HCT116 (cell line): ENCODE data around the gene AMT. TPM values are rescaled to one million over a fixed set of nuclear protein-coding genes. Genes with fewer than 3 reads are reported as not detected.

Experiments
- ATAC-seq: fragments of 200-7000 bp; cut with Tn5 transposase; 2 replicates; pipeline ENCODE4 v1.9.1; 2020; ENCODE audit warnings: mild to moderate bottlenecking, moderate library complexity
- Bru-seq: library from RNA; stranded (reverse); fragments of 400-500 nt; gene quantifications from one replicate; lab custom pipeline; 2021; lab: Mats Ljungman, UMichigan
- BruChase-seq, 2 experiments: library from RNA; stranded (reverse); fragments of 400-500 nt; gene quantifications; one replicate each; lab custom pipeline; 2021; lab: Mats Ljungman, UMichigan
- BruUV-seq: library from RNA; stranded (reverse); fragments of 400-500 nt; replicated peaks from 2 replicates; lab custom pipeline; 2021; lab: Mats Ljungman, UMichigan
- CTCF ChIA-PET: fragments of 300-600 bp; sonication (Branson Sonifier 250); formaldehyde crosslinking; loops from one replicate; lab custom pipeline; 2021; ENCODE audit warnings: antibody characterized with exemption; lab: Charles Lee
- POLR2A ChIA-PET: fragments of 300-600, 350-600 bp; sonication (Branson Sonifier 250); formaldehyde crosslinking; loops from one replicate; lab custom pipeline; 2021; ENCODE audit warnings: antibody characterized with exemption; lab: Charles Lee
- RAD21 ChIA-PET, 2 experiments: fragments of 300-600 bp; sonication (Branson Sonifier 250); formaldehyde crosslinking; loops; one replicate each; lab custom pipeline; 2023; ENCODE audit warnings: low total read pairs in 2 of 2; ENCODE audit not compliant: uncharacterized antibody in 2 of 2, unreplicated experiment in 2 of 2, low non-redundant PET in 1 of 2; lab: Charles Lee
- DNase-seq: peaks from one replicate; pipeline ENCODE4 v3.0.0-alpha.2; 2010; ENCODE audit warnings: low read depth, low spot score
- H2AFZ ChIP-seq: fragments of 200-600 bp; shearing (Covaris generic), sonication (generic); 2 replicates; pipeline ENCODE4 v1.6.1; 2017; ENCODE audit warnings: low read depth, mixed run types, mixed read lengths, antibody characterized with exemption, low read length; ENCODE audit not compliant: poor library complexity, severe bottlenecking
- H3K27ac ChIP-seq: 2 replicates; pipeline ENCODE4 v1.5.1; 2012; ENCODE audit warnings: low read depth, low read length
- H3K27me3 ChIP-seq: fragments of 200-600 bp; sonication (generic); 2 replicates; pipeline ENCODE4 v1.6.1; 2016; ENCODE audit warnings: mixed run types, low read length, mixed read lengths; ENCODE audit not compliant: insufficient read depth
- H3K36me3 ChIP-seq, 2 experiments: fragments of 200-500 bp in 1 of 2; fragments of 200-600 bp in 1 of 2; sonication (Bioruptor generic) in 1 of 2; sonication (generic) in 1 of 2; 2 replicates each; pipeline versions ENCODE4 v1.5.1 to v1.6.1; 2014 to 2016; ENCODE audit warnings: low read length in 2 of 2, inconsistent platforms in 1 of 2, mixed read lengths in 1 of 2, mixed run types in 1 of 2; ENCODE audit not compliant: insufficient read depth in 2 of 2, control insufficient read depth in 1 of 2
- H3K4me1 ChIP-seq, 2 experiments: fragments of 200-600 bp in 1 of 2; sonication (generic) in 1 of 2; 2 replicates each; pipeline versions ENCODE4 v1.5.1 to v1.6.1; 2012 to 2017; ENCODE audit warnings: low read length in 2 of 2, inconsistent platforms in 1 of 2, mild to moderate bottlenecking in 1 of 2, mixed read lengths in 1 of 2, mixed run types in 1 of 2, moderate library complexity in 1 of 2; ENCODE audit not compliant: insufficient read depth in 2 of 2, control insufficient read depth in 1 of 2
- H3K4me2 ChIP-seq: fragments of 200-600 bp; sonication (generic); 2 replicates; pipeline ENCODE4 v1.6.1; 2017; ENCODE audit warnings: mixed run types, low read length, mixed read lengths
- H3K4me3 ChIP-seq, 2 experiments: fragments of 200-600 bp in 1 of 2; sonication (generic) in 1 of 2; replicated peaks in 1 of 2; 2 replicates each; pipeline ENCODE4 v1.5.1; 2011 to 2016; ENCODE audit warnings: low read length in 2 of 2, control low read depth in 1 of 2, low read depth in 1 of 2, mild to moderate bottlenecking in 1 of 2, mixed read lengths in 1 of 2, mixed run types in 1 of 2
- H3K79me2 ChIP-seq: fragments of 200-600 bp; sonication (generic); 2 replicates; pipeline ENCODE4 v1.6.1; 2017; ENCODE audit warnings: mild to moderate bottlenecking, mixed run types, low read length, moderate library complexity, mixed read lengths; ENCODE audit not compliant: insufficient read depth
- H3K9ac ChIP-seq: fragments of 200-600 bp; sonication (generic); 2 replicates; pipeline ENCODE4 v1.6.1; 2016; ENCODE audit warnings: low read length, mixed read lengths
- H3K9me2 ChIP-seq: fragments of 200-600 bp; sonication (generic), shearing (Covaris generic); 2 replicates; pipeline ENCODE4 v1.6.1; 2017; ENCODE audit warnings: mixed run types, mild to moderate bottlenecking, moderate library complexity; ENCODE audit not compliant: insufficient read depth
- H3K9me3 ChIP-seq, 2 experiments: fragments of 200-500 bp in 1 of 2; fragments of 200-600 bp in 1 of 2; sonication (Bioruptor generic) in 1 of 2; sonication (generic) in 1 of 2; 2 replicates each; pipeline ENCODE4 v1.6.1; 2014 to 2017; ENCODE audit warnings: low read length in 2 of 2, mixed read lengths in 2 of 2, inconsistent platforms in 1 of 2, low read depth in 1 of 2, mild to moderate bottlenecking in 1 of 2, mixed run types in 1 of 2, moderate library complexity in 1 of 2; ENCODE audit not compliant: control insufficient read depth in 1 of 2, insufficient read depth in 1 of 2
- H4K20me1 ChIP-seq: fragments of 200-600 bp; sonication (generic), shearing (Covaris generic); 2 replicates; pipeline ENCODE4 v1.6.1; 2017; ENCODE audit warnings: mixed run types, mild to moderate bottlenecking, moderate library complexity; ENCODE audit not compliant: insufficient read depth
- CBX3 ChIP-seq: IDR thresholded peaks from 2 replicates; pipeline ENCODE4 v1.6.1; 2012; ENCODE audit warnings: low read depth
- EGR1 ChIP-seq: IDR thresholded peaks from 2 replicates; pipeline ENCODE4 v1.6.1; 2012; ENCODE audit warnings: low read depth
- ELF1 ChIP-seq: IDR thresholded peaks from 2 replicates; pipeline ENCODE4 v1.6.1; 2012; ENCODE audit warnings: low read depth, borderline replicate concordance
- FOSL1 ChIP-seq: IDR thresholded peaks from 2 replicates; pipeline ENCODE4 v1.6.1; 2012; ENCODE audit warnings: low read depth
- SRF ChIP-seq: IDR thresholded peaks from 2 replicates; pipeline ENCODE4 v1.6.1; 2012; ENCODE audit warnings: low read depth
- ZBTB33 ChIP-seq: IDR thresholded peaks from 2 replicates; pipeline ENCODE4 v1.6.1; 2011; ENCODE audit warnings: mild to moderate bottlenecking, low read length, moderate library complexity; ENCODE audit not compliant: insufficient replicate concordance; ENCODE audit errors: extremely low read depth
- intact Hi-C: fragments of 100-400 bp; cut with micrococcal nuclease; formaldehyde crosslinking; loops from 2 replicates; pipeline ENCODE4 v1.10.0; 2022
- long read RNA-seq: library from polyadenylated mRNA; unstranded; transcript quantifications from one replicate; pipeline ENCODE4 v2.0.0, GENCODE V29; 2021; ENCODE audit not compliant: unreplicated experiment
- polyA plus RNA-seq: library from polyadenylated mRNA; unstranded; fragments of >200 nt; gene quantifications from 2 replicates; pipeline ENCODE4 v1.2.1, GENCODE V29; 2012; ENCODE audit warnings: missing spikeins
- total RNA-seq: library from RNA; stranded (reverse); gene quantifications from one replicate; pipeline ENCODE4 v1.2.1, GENCODE V29; 2021; ENCODE audit not compliant: unreplicated experiment

AMT gene
- total RNA-seq (4.8 TPM), Bru-seq, nascent RNA (percentile 46 among the genes with signal in this experiment), BruChase-seq, experiment 1, labeled RNA remaining after a 6-hour chase (percentile 80 among the genes with signal in this experiment), BruChase-seq, experiment 2, labeled RNA remaining after a 2-hour chase (percentile 75 among the genes with signal in this experiment)
- 7.7 and 8.2 TPM in 2 replicates for polyA plus RNA-seq
- long read RNA-seq, partial matches to known transcripts, result 1 of 2 reads
- long read RNA-seq, other reads (novel, unspliced or antisense), result 0 of 2 reads

GRCh38 chr3:49422379-49423248 is at the start of gene AMT:
AMT (minus strand) TSS chr3:49422473; CDS start chr3:49422450, 23 bp downstream.
- BruUV-seq, result no TSS peak
- peak within 1 kb of the TSS; percentile 25; the same call in 1 of the 2 replicates for H3K27ac ChIP-seq
- no peak for DNase-seq
- intact Hi-C loops, result no loop called here
- ATAC-seq, result no peak
- H3K27me3 ChIP-seq, result no peaks in the 10 kb centered on the region
- peak within 1 kb of the TSS; percentile 18; the same call in 1 of the 2 replicates for H3K9ac ChIP-seq
- no peaks in the 10 kb centered on the region for H3K79me2 ChIP-seq
- H2AFZ ChIP-seq, result no peak within 1 kb of the TSS
- no peaks in the 10 kb centered on the region for H4K20me1 ChIP-seq
- ChIA-PET CTCF (no interaction called here), RAD21 (no interaction called here), POLR2A (no interaction called here)
- no peaks in the 10 kb centered on the region for H3K9me2 ChIP-seq
- no peaks in the 10 kb centered on the region for H3K9me3 ChIP-seq
- H3K4me3 ChIP-seq, result no peak within 1 kb of the TSS
- peaks cover 0 to 2% of the 10 kb centered on the region in 2 experiments; a peak in 1 of 4 replicates for H3K36me3 ChIP-seq
- peaks cover 3 to 51% of the 10 kb centered on the region in 2 experiments for H3K4me1 ChIP-seq
- TF ChIP-seq FOSL1 (no peak), ELF1 (no peak), EGR1 (no peak), SRF (no peak), ZBTB33 (no peak), CBX3 (no peak)
- peak within 1 kb of the TSS; percentile 48 for H3K4me2 ChIP-seq
